ENCODE measurements around the gene SZT2. TPM values are rescaled to one million over a fixed set of nuclear protein-coding genes. Genes with fewer than 3 reads are reported as not detected.

SZT2 gene
- total and polyA plus RNA-seq, 10 of the 15 experiments (the other 5 are each of a cell fraction or from before 2014, with no cell fraction given): 1.4 to 38.3 (median 12.7) TPM

DNA sequence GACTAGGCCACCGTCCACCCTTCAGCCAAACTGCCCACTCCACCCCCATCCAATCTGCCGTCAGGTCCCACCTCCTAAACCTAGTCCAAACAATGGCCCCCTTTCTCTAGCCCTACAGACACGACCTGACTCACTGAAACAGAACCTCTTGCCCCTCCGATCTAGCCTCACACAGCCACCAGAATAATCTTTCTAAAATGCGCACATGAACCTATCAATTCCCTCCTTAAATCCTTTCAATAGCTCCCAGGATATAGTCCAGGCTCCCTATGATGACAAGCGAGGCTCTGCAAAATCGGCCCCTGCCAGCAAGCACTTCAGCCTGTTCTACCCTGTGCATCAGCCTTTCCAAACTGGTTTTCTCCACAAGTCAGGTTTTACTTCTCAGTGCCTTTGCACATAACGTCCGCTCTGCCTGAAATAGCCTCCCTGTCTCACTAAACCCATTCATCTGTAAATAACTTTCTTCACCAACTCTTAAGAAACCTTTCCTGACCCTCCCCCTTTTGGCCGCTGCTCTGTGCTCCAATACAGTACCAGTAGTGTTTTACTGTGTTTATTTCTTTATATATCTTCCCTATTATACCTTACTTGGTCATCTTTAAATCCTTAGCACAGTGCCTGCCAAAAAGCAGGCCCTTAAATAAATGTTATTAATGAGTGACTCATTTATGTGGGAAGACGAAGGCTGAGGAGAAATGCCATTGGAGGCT is 39.9 kb upstream of the SZT2 start:
- CTCF ChIA-PET: no interaction called here
- Histone ChIP-seq H3K4me3 (no peak overlapping the region), H3K4me2 (ENCODE audit: control insufficient read depth, insufficient read depth) (peak overlapping the region; percentile 60), H2AFZ (ENCODE audit: control insufficient read depth, low read depth, low read length) (peak overlapping the region; percentile 29), H3K4me1 (ENCODE audit: control insufficient read depth, insufficient read depth, low read length) (no peaks in the 10 kb centered on the region), H3K27ac (ENCODE audit: control insufficient read depth, insufficient read depth) (0 out of 2 replicates have a peak overlapping the region, but pooled peaks have one; percentile 58), H4K20me1 (ENCODE audit: control insufficient read depth, insufficient read depth) (no peaks in the 10 kb centered on the region), H3K9ac (ENCODE audit: control insufficient read depth, insufficient read depth, low read length) (peak overlapping the region; percentile 2; the same call in 1 of the 2 replicates), H3K79me2 (ENCODE audit: control insufficient read depth, insufficient read depth, low read length) (no peaks in the 10 kb centered on the region), H3K9me3 (replicated peaks; ENCODE audit: control insufficient read depth, insufficient read depth, low read length) (no peaks in the 10 kb centered on the region), H3K27me3 (replicated peaks in 1 of 2; ENCODE audit: control insufficient read depth in 2 of 2, insufficient read depth in 2 of 2, low read length in 1 of 2) (no peaks in the 10 kb centered on the region), H3K36me3 (ENCODE audit: control insufficient read depth in 2 of 2, insufficient read depth in 2 of 2, low read length in 1 of 2) (no peaks in the 10 kb centered on the region)
- intact Hi-C loops (cut with micrococcal nuclease; ENCODE audit: unreplicated experiment) (no loop called here), in situ Hi-C loops (cut with MboI) (no loop called here)
- no peak for ATAC-seq
- no peak for TF ChIP-seq RB1 (IDR thresholded peaks at IDR 0.05; ENCODE audit: borderline replicate concordance)
- DNase-seq (ENCODE audit: low read depth, low spot score): no peak
- POLR2A ChIA-PET: interaction anchor here (1.1 kb wide), 1 partner anchor 8 kb away, joined by 3 read pairs; no protein-coding TSS in a partner anchor
- SMC1A ChIA-PET (ENCODE audit: uncharacterized antibody, unreplicated experiment): no interaction called here
- peak; percentile 41 for FAIRE-seq
- 72% methylated on average over 10 of the region's 11 CpGs for WGBS (ENCODE audit: insufficient coverage, insufficient replicate concordance, low lambda C conversion rate, missing lambda C conversion rate)
- BruUV-seq (replicated peaks): no TSS peak
- RAD21 ChIA-PET (ENCODE audit: unreplicated experiment): no interaction called here

DNA sequence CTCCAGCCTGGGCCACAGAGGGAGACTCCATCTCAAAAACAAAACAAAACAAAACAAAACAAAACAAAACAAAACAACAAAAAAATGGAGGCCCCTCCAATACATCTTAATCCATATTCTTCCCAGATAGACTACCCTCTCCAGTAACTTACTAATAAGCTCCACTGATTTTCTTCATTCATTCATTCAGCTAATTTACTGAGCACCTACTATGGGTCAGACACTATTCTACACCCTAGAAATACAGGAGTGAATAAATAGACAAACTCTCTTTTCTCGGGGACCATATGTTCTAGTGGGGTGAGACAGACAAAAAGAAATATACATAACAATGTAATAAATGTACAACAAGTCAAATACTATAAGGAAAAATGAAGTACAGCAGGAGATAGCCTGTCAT is 38.7 kb upstream of the SZT2 start:
- in situ Hi-C loops (cut with MboI): no loop called here
- SMC1A ChIA-PET (ENCODE audit: uncharacterized antibody, unreplicated experiment): no interaction called here

More for the DNA sequence above, 38.7 kb upstream of the SZT2 start:
- intact Hi-C loops (cut with micrococcal nuclease; ENCODE audit: unreplicated experiment): no loop called here
- no peak overlapping the region for H3K9ac ChIP-seq (ENCODE audit: control insufficient read depth, insufficient read depth, low read length)
- H3K79me2 ChIP-seq (ENCODE audit: control insufficient read depth, insufficient read depth, low read length): no peaks in the 10 kb centered on the region
- ChIA-PET CTCF (no interaction called here), POLR2A (no interaction called here), RAD21 (ENCODE audit: unreplicated experiment) (no interaction called here)
- BruUV-seq (replicated peaks): no TSS peak
- no peak overlapping the region for H3K4me2 ChIP-seq (ENCODE audit: control insufficient read depth, insufficient read depth)
- 42% methylated on average over 1 of the region's 1 CpG for WGBS (ENCODE audit: insufficient coverage, insufficient replicate concordance, low lambda C conversion rate, missing lambda C conversion rate)
- ATAC-seq: no peak
- no peaks in the 10 kb centered on the region for H3K4me1 ChIP-seq (ENCODE audit: control insufficient read depth, insufficient read depth, low read length)
- H3K27me3 ChIP-seq (replicated peaks in 1 of 2; ENCODE audit: control insufficient read depth in 2 of 2, insufficient read depth in 2 of 2, low read length in 1 of 2): no peaks in the 10 kb centered on the region
- no peaks in the 10 kb centered on the region for H4K20me1 ChIP-seq (ENCODE audit: control insufficient read depth, insufficient read depth)
- H3K36me3 ChIP-seq (ENCODE audit: control insufficient read depth in 2 of 2, insufficient read depth in 2 of 2, low read length in 1 of 2): no peaks in the 10 kb centered on the region
- DNase-seq (ENCODE audit: low read depth, low spot score): no peak
- FAIRE-seq: no peak
- TF ChIP-seq RELB (IDR thresholded peaks at IDR 0.05; ENCODE audit: low read depth) (no peak), POU2F2 (IDR thresholded peaks at IDR 0.05; ENCODE audit: borderline replicate concordance, low read depth, low read length) (no peak)
- H3K27ac ChIP-seq (ENCODE audit: control insufficient read depth, insufficient read depth): no peak overlapping the region
- no peaks in the 10 kb centered on the region for H3K9me3 ChIP-seq (replicated peaks; ENCODE audit: control insufficient read depth, insufficient read depth, low read length)
- no peak overlapping the region for H3K4me3 ChIP-seq
- H2AFZ ChIP-seq (ENCODE audit: control insufficient read depth, low read depth, low read length): no peak overlapping the region

Measured in GM12878 (cell line).